OCI-LY1 (cell line): ENCODE results near the gene PTGES.
A peak's percentile ranks its signal among the peaks of the same experiment; 100 is the strongest.

Source experiments
- H2AFZ ChIP-seq: fragments of 200-600 bp; sonication (generic), shearing (Covaris generic); 2 replicates; pipeline ENCODE4 v1.6.0; 2014; ENCODE audit warnings: antibody characterized with exemption, mild to moderate bottlenecking, low read length
- H3F3A ChIP-seq: fragments of 200-600 bp; sonication (generic), shearing (Covaris generic); 2 replicates; pipeline ENCODE4 v1.6.0; 2014; ENCODE audit warnings: mild to moderate bottlenecking, antibody characterized with exemption, low read length, moderate library complexity; ENCODE audit not compliant: insufficient read depth
- H3K27ac ChIP-seq: fragments of 200-600 bp; sonication (generic); 2 replicates; pipeline ENCODE4 v1.5.1; 2014; ENCODE audit warnings: low read length, mixed run types, mild to moderate bottlenecking, low read depth; ENCODE audit not compliant: poor library complexity, severe bottlenecking
- H3K27me3 ChIP-seq: fragments of 200-600 bp; sonication (generic); 2 replicates; pipeline ENCODE4 v1.6.0; 2014; ENCODE audit warnings: antibody characterized with exemption, mild to moderate bottlenecking, low read length, moderate library complexity; ENCODE audit not compliant: insufficient read depth
- H3K36me3 ChIP-seq: fragments of 200-600 bp; sonication (generic); 2 replicates; pipeline ENCODE4 v1.6.1; 2014; ENCODE audit warnings: mild to moderate bottlenecking, antibody characterized with exemption, low read length, moderate library complexity, mixed read lengths; ENCODE audit not compliant: insufficient read depth
- H3K4me1 ChIP-seq: fragments of 200-600 bp; sonication (generic); 2 replicates; pipeline ENCODE4 v1.5.1; 2014; ENCODE audit warnings: mild to moderate bottlenecking, low read length, moderate library complexity; ENCODE audit not compliant: insufficient read depth, severe bottlenecking
- H3K4me2 ChIP-seq: fragments of 200-600 bp; sonication (generic), shearing (Covaris generic); 2 replicates; pipeline ENCODE4 v1.6.1; 2014; ENCODE audit warnings: low read length
- H3K4me3 ChIP-seq: fragments of 200-600 bp; sonication (generic); 2 replicates; pipeline ENCODE4 v1.5.1; 2014; ENCODE audit warnings: low read length, low read depth, mild to moderate bottlenecking, mixed read lengths; ENCODE audit not compliant: poor library complexity, severe bottlenecking
- H3K79me2 ChIP-seq: fragments of 200-600 bp; shearing (Covaris generic); 2 replicates; pipeline ENCODE4 v1.6.1; 2016; ENCODE audit warnings: mixed run types, low read length, mixed read lengths; ENCODE audit not compliant: insufficient read depth
- H3K9ac ChIP-seq: fragments of 200-600 bp; sonication (generic), shearing (Covaris generic); 2 replicates; pipeline ENCODE4 v1.6.1; 2014; ENCODE audit warnings: mild to moderate bottlenecking, low read length, mixed read lengths
- H3K9me2 ChIP-seq: fragments of 200-600 bp; sonication (generic), shearing (Covaris generic); 2 replicates; pipeline ENCODE4 v1.6.1; 2014; ENCODE audit warnings: low read depth, mild to moderate bottlenecking, low read length, mixed read lengths
- H3K9me3 ChIP-seq: fragments of 200-600 bp; shearing (Covaris generic); 2 replicates; pipeline ENCODE4 v1.6.1; 2014; ENCODE audit warnings: low read length, mixed read lengths
- H4K20me1 ChIP-seq: fragments of 200-600 bp; sonication (generic), shearing (Covaris generic); 2 replicates; pipeline ENCODE4 v1.6.0; 2016; ENCODE audit warnings: mild to moderate bottlenecking, low read length; ENCODE audit not compliant: insufficient read depth
- EZH2 ChIP-seq: fragments of 200-600 bp; sonication (generic), shearing (Covaris generic); IDR thresholded peaks from 2 replicates; pipeline ENCODE4 v1.8.0; 2017; ENCODE audit warnings: borderline replicate concordance, mixed run types, mild to moderate bottlenecking, antibody characterized with exemption, low read length, moderate library complexity, mixed read lengths
- TF ChIP-seq, protein P1 (sequence below): fragments of 200-600 bp; sonication (generic), shearing (Covaris generic); IDR thresholded peaks from 2 replicates; pipeline ENCODE4 v1.5.1; 2017; ENCODE audit warnings: mild to moderate bottlenecking, antibody characterized with exemption, low read length, moderate library complexity, mixed read lengths

The PTGES gene

GRCh38 chr9:129739432-129739831, 13.4 kb downstream of the PTGES start:
- H3K4me1 ChIP-seq, result peaks cover 5% of the 10 kb centered on the region
- H3K9me2 ChIP-seq, result no peaks in the 10 kb centered on the region
- peaks cover 14% of the 10 kb centered on the region; the same call in 1 of the 2 replicates for H3K27me3 ChIP-seq
- H3K36me3 ChIP-seq, result no peaks in the 10 kb centered on the region
- H3K4me3 ChIP-seq, result no peak overlapping the region
- no peaks in the 10 kb centered on the region for H3F3A ChIP-seq
- no peaks in the 10 kb centered on the region for H4K20me1 ChIP-seq
- H3K9me3 ChIP-seq, result no peaks in the 10 kb centered on the region
- TF ChIP-seq EZH2, result no peak
- TF ChIP-seq, protein P1, sequence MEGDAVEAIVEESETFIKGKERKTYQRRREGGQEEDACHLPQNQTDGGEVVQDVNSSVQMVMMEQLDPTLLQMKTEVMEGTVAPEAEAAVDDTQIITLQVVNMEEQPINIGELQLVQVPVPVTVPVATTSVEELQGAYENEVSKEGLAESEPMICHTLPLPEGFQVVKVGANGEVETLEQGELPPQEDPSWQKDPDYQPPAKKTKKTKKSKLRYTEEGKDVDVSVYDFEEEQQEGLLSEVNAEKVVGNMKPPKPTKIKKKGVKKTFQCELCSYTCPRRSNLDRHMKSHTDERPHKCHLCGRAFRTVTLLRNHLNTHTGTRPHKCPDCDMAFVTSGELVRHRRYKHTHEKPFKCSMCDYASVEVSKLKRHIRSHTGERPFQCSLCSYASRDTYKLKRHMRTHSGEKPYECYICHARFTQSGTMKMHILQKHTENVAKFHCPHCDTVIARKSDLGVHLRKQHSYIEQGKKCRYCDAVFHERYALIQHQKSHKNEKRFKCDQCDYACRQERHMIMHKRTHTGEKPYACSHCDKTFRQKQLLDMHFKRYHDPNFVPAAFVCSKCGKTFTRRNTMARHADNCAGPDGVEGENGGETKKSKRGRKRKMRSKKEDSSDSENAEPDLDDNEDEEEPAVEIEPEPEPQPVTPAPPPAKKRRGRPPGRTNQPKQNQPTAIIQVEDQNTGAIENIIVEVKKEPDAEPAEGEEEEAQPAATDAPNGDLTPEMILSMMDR, result no peak
- no peaks in the 10 kb centered on the region for H3K79me2 ChIP-seq
- H3K27ac ChIP-seq, result no peak overlapping the region
- H3K9ac ChIP-seq, result no peak overlapping the region
- no peak overlapping the region for H2AFZ ChIP-seq
- H3K4me2 ChIP-seq, result no peak overlapping the region

DNA sequence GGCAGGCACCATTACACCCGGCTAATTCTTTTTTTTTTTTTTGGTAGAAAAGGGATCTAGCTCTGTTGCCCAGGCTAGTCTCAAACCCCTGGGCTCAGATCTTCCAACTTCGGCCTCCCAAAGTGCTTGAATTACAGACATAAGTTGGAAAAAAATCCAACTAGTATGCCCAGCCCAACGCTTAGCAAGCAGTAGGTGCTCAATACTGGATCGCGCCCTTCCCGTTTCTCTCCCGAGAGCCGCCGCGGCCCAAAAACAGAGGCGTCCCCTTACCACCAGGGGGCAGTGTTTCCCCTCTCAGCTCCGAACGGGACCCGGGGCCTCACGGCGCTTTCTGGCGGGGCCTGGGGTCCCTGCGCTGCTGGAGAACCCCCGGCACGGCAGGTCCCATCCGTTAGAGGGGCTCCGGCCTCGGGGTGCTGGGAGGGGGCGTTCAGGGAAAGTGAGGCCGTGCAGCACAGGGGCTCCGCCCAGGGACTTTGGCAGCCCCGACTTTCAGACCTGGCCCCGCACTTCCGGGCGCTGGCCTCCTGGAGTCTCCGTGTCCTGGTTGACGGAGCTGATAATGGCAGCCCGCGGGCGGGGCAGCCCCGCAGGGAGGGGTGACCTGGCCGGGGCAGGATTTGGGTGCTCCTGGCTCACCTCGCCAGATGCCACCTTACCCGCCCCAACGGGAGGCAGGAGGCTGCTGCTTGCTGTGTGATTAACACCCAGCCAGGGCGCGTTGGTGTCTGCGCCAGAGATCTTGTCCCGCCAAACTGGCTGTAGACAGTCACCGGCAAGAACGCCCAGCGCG, 15.2 kb downstream of the PTGES start:
- peak overlapping the region; percentile 58; the same call in 1 of the 2 replicates for H3K9ac ChIP-seq
- no peaks in the 10 kb centered on the region for H3K36me3 ChIP-seq
- no peaks in the 10 kb centered on the region for H3K79me2 ChIP-seq

GRCh38 chr9:129736334-129736733, 16.5 kb downstream of the PTGES start:
- Histone ChIP-seq H4K20me1 (no peaks in the 10 kb centered on the region), H3F3A (no peaks in the 10 kb centered on the region)

More for the DNA sequence above, 15.2 kb downstream of the PTGES start:
- no peak for TF ChIP-seq EZH2
- TF ChIP-seq, protein P1, result peak; percentile 85
- Histone ChIP-seq H3K27ac (no peak overlapping the region), H3F3A (no peaks in the 10 kb centered on the region), H3K4me2 (peak overlapping the region; percentile 79), H3K4me3 (peak overlapping the region; percentile 61), H3K9me2 (no peaks in the 10 kb centered on the region), H3K9me3 (no peaks in the 10 kb centered on the region), H2AFZ (no peak overlapping the region; the same call in 1 of the 2 replicates), H4K20me1 (no peaks in the 10 kb centered on the region), H3K27me3 (peaks cover 11% of the 10 kb centered on the region; the same call in 1 of the 2 replicates), H3K4me1 (peaks cover 5% of the 10 kb centered on the region)

More at GRCh38 chr9:129736334-129736733, 16.5 kb downstream of the PTGES start:
- Histone ChIP-seq H3K79me2 (no peaks in the 10 kb centered on the region), H3K9me2 (no peaks in the 10 kb centered on the region), H3K4me2 (no peak overlapping the region), H3K9ac (no peak overlapping the region), H3K27me3 (peaks cover 11% of the 10 kb centered on the region; the same call in 1 of the 2 replicates), H3K4me1 (peaks cover 5% of the 10 kb centered on the region), H2AFZ (no peak overlapping the region), H3K27ac (no peak overlapping the region), H3K9me3 (no peaks in the 10 kb centered on the region), H3K4me3 (no peak overlapping the region), H3K36me3 (no peaks in the 10 kb centered on the region)
- TF ChIP-seq, protein P1, result no peak
- no peak for TF ChIP-seq EZH2
